ENCODE data around the gene ADSS2.

Gene ADSS2

GRCh38 chr1:244422174-244422573 is 29.5 kb downstream of the ADSS2 start:
- Histone ChIP-seq H4K20me1 (peaks cover 0 to 8% (median 0%) of the 10 kb centered on the region in 11 experiments; a peak in 1 of 22 replicates), H3K27me3 (no peaks in the 10 kb centered on the region), H3K9ac (no peak overlapping the region), H3K4me1 (no peaks in the 10 kb centered on the region), H3K27ac (no peak overlapping the region), H3K9me3 (replicated peaks in 1 of 11) (no peaks in the 10 kb centered on the region), H3K4me3 (no peak overlapping the region), H3K36me3 (peaks cover 88 to 100% (median 95%) of the 10 kb centered on the region in 11 experiments), H3K4me2 (no peak overlapping the region)
- no peak for TF ChIP-seq Cebpa-rat (IDR thresholded peaks at IDR 0.05)

GRCh38 chr1:244419024-244419423 is 32.7 kb downstream of the ADSS2 start:
- Histone ChIP-seq H3K4me3 (no peak overlapping the region), H3K27ac (no peak overlapping the region), H3K27me3 (no peaks in the 10 kb centered on the region), H4K20me1 (no peaks in the 10 kb centered on the region), H3K4me1 (0 out of 20 replicates have a peak, but pooled peaks cover 0 to 6% (median 0%) of the 10 kb centered on the region in 10 experiments), H3K9me3 (replicated peaks in 1 of 11) (no peaks in the 10 kb centered on the region), H3K36me3 (peaks cover 97 to 100% (median 100%) of the 10 kb centered on the region in 11 experiments), H3K4me2 (no peak overlapping the region), H3K9ac (no peak overlapping the region)
- TF ChIP-seq Cebpa-rat (IDR thresholded peaks at IDR 0.05), result no peak

- Histone ChIP-seq H3K9ac (no peak overlapping the region), H4K20me1 (peaks cover 0 to 5% (median 0%) of the 10 kb centered on the region in 11 experiments; a peak in 1 of 22 replicates), H3K4me2 (no peak overlapping the region; a peak in 1 of 22 replicates), H3K27ac (no peak overlapping the region), H3K4me1 (peaks cover 0 to 18% (median 0%) of the 10 kb centered on the region in 10 experiments; a peak in 4 of 20 replicates), H3K9me3 (replicated peaks in 1 of 11) (no peaks in the 10 kb centered on the region), H3K4me3 (no peak overlapping the region), H3K27me3 (no peaks in the 10 kb centered on the region), H3K36me3 (peaks cover 91 to 100% (median 100%) of the 10 kb centered on the region in 11 experiments)
- TF ChIP-seq Cebpa-rat (IDR thresholded peaks at IDR 0.05), result no peak
Measured at GRCh38 chr1:244414543-244414942, 37.2 kb downstream of the ADSS2 start.

GRCh38 chr1:244413736-244414135 is 38.0 kb downstream of the ADSS2 start:
- peaks cover 91 to 100% (median 100%) of the 10 kb centered on the region in 11 experiments for H3K36me3 ChIP-seq
- no peak for TF ChIP-seq Cebpa-rat (IDR thresholded peaks at IDR 0.05)
- no peak overlapping the region for H3K4me2 ChIP-seq
- H3K9ac ChIP-seq, result no peak overlapping the region
- no peaks in the 10 kb centered on the region for H3K9me3 ChIP-seq (replicated peaks in 1 of 11)
- peaks cover 0 to 23% (median 0%) of the 10 kb centered on the region in 10 experiments; a peak in 4 of 20 replicates for H3K4me1 ChIP-seq
- H3K4me3 ChIP-seq, result no peak overlapping the region
- no peaks in the 10 kb centered on the region for H3K27me3 ChIP-seq
- no peak overlapping the region for H3K27ac ChIP-seq
- peaks cover 0 to 5% (median 0%) of the 10 kb centered on the region in 11 experiments; a peak in 1 of 22 replicates for H4K20me1 ChIP-seq

GRCh38 chr1:244412176-244412575 is 39.5 kb downstream of the ADSS2 start:
- Histone ChIP-seq H3K27ac (no peak overlapping the region), H3K36me3 (peaks cover 91 to 100% (median 100%) of the 10 kb centered on the region in 11 experiments), H3K9ac (no peak overlapping the region), H3K27me3 (no peaks in the 10 kb centered on the region), H3K9me3 (replicated peaks in 1 of 11) (peaks cover 0 to 4% (median 0%) of the 10 kb centered on the region in 11 experiments; a peak in 3 of 22 replicates), H4K20me1 (peaks cover 0 to 5% (median 0%) of the 10 kb centered on the region in 11 experiments; a peak in 1 of 22 replicates), H3K4me2 (no peak overlapping the region), H3K4me3 (no peak overlapping the region), H3K4me1 (peaks cover 0 to 23% (median 0%) of the 10 kb centered on the region in 10 experiments; a peak in 4 of 20 replicates)
- TF ChIP-seq Cebpa-rat (IDR thresholded peaks at IDR 0.05), result no peak

- Histone ChIP-seq H3K36me3 (peaks cover 91 to 100% (median 100%) of the 10 kb centered on the region in 11 experiments), H3K4me2 (peak overlapping the region in 2 of 11 experiments; percentile 15 to 26; a peak in 4 of 22 replicates), H4K20me1 (peaks cover 0 to 5% (median 0%) of the 10 kb centered on the region in 11 experiments; a peak in 1 of 22 replicates), H3K9me3 (replicated peaks in 1 of 11) (peaks cover 5 to 24% (median 13%) of the 10 kb centered on the region in 11 experiments; a peak in 21 of 22 replicates), H3K4me1 (peaks cover 0 to 21% (median 0%) of the 10 kb centered on the region in 10 experiments; a peak in 4 of 20 replicates), H3K27me3 (no peaks in the 10 kb centered on the region), H3K9ac (no peak overlapping the region), H3K4me3 (no peak overlapping the region), H3K27ac (no peak overlapping the region)
- TF ChIP-seq Cebpa-rat (IDR thresholded peaks at IDR 0.05), result no peak
Measured at GRCh38 chr1:244409701-244410100, 42.0 kb downstream of the ADSS2 start.

- no peak overlapping the region for H3K4me2 ChIP-seq
- TF ChIP-seq Cebpa-rat (IDR thresholded peaks at IDR 0.05), result no peak
Measured at GRCh38 chr1:244406337-244406736, 45.4 kb downstream of the ADSS2 start.

GRCh38 chr1:244405856-244406255 is 45.9 kb downstream of the ADSS2 start:
- Histone ChIP-seq H3K27me3 (no peaks in the 10 kb centered on the region), H3K4me1 (peaks cover 0 to 18% (median 0%) of the 10 kb centered on the region in 10 experiments; a peak in 4 of 20 replicates), H4K20me1 (no peaks in the 10 kb centered on the region), H3K9ac (no peak overlapping the region), H3K36me3 (peaks cover 91 to 100% (median 100%) of the 10 kb centered on the region in 11 experiments), H3K9me3 (replicated peaks in 1 of 11) (peaks cover 35 to 62% (median 51%) of the 10 kb centered on the region in 11 experiments), H3K27ac (no peak overlapping the region), H3K4me3 (no peak overlapping the region), H3K4me2 (no peak overlapping the region)
- TF ChIP-seq Cebpa-rat (IDR thresholded peaks at IDR 0.05), result no peak

More at GRCh38 chr1:244406337-244406736, 45.4 kb downstream of the ADSS2 start:
- H3K27ac ChIP-seq, result no peak overlapping the region
- no peak overlapping the region for H3K9ac ChIP-seq
- H4K20me1 ChIP-seq, result no peaks in the 10 kb centered on the region
- H3K4me1 ChIP-seq, result peaks cover 0 to 18% (median 0%) of the 10 kb centered on the region in 10 experiments; a peak in 4 of 20 replicates
- peaks cover 30 to 57% (median 46%) of the 10 kb centered on the region in 11 experiments for H3K9me3 ChIP-seq (replicated peaks in 1 of 11)
- H3K4me3 ChIP-seq, result no peak overlapping the region
- H3K36me3 ChIP-seq, result peaks cover 91 to 100% (median 100%) of the 10 kb centered on the region in 11 experiments
- no peaks in the 10 kb centered on the region for H3K27me3 ChIP-seq

- no peak for TF ChIP-seq Cebpa-rat (IDR thresholded peaks at IDR 0.05)
- no peak overlapping the region for H3K4me2 ChIP-seq
- H3K36me3 ChIP-seq, result peaks cover 76 to 89% (median 83%) of the 10 kb centered on the region in 11 experiments
- no peak overlapping the region for H3K27ac ChIP-seq
- no peaks in the 10 kb centered on the region for H4K20me1 ChIP-seq
- H3K9ac ChIP-seq, result no peak overlapping the region
- H3K27me3 ChIP-seq, result no peaks in the 10 kb centered on the region
- no peaks in the 10 kb centered on the region for H3K4me1 ChIP-seq
- H3K4me3 ChIP-seq, result no peak overlapping the region
- peaks cover 40 to 68% (median 55%) of the 10 kb centered on the region in 11 experiments for H3K9me3 ChIP-seq (replicated peaks in 1 of 11)
Measured at GRCh38 chr1:244403431-244403830, 48.3 kb downstream of the ADSS2 start.
